Measurements from ENCODE around the gene CYP11A1.
"Not testable (repeated sequence)": the region's sequence is repeated elsewhere in the genome, so short reads cannot be mapped to it uniquely, and the experiment has no call there.

CYP11A1 gene

DNA sequence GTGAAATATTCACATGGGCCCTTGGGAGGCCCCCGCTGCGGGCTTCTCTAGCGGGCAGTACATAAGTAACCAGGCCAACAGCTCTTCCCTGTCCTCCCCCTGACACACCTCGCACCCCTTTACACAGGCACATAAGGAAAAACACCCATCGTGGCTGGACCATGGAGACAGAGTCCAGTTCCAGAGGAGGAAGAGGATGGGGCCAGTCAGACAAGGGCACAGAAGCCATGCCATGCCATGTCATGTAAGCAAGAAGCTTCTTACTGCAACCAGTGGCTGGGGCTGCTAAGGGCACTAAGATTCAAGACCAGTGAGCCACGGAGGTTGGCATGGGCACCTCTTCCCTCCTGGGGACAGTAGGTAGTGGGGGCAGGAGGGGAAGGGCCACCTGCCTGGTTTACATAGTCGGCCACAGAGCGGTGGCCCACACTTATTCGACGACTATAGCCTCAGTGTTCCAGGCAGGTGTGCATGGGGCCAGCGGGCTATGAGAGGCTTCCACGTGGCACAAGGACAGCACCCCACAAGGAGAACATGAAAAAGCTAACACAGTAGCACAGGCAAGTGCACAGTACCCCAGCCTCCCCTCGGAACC is 5.7 kb upstream of the CYP11A1 start:
- no peak for DNase-seq

DNA sequence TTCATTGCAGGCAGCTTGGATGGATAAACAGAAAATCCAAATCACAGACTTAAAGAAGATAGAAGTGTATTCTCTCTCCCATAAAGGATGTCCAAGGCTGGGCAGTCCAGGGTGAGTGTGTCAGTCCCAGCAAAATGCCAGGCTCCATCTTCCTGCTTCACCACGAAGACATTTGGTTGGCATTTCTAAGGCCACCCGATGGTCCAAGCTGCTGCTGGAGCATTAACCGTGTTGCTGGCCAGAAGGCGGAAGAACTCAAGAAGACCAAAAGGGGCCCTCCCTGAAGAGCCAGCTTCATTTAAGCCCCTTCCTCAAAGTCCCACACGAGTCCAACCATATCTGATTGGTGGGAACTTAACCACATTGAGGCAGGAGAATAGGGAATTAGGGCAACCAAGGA is 3.0 kb upstream of the CYP11A1 start:
- DNase-seq: no peak

DNA sequence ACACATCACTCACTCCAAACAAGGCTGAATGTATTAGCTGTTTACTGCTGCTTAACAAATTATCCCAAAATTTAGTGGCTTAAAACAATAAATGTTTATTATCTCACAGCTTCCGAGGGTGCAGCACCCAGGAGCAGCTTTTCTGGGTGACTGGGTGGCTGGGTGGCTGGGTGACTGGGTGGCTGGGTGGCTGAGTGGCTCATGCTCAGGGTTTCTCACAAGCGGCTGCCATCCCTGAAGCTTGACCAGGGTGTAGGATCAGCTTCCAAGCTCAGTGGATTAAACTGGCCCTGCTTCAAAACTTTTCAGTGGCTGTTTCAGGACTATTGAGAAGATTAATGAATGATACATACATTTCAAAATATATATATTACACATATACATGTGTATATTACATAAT is 2.3 kb upstream of the CYP11A1 start:
- no peak for DNase-seq

DNA sequence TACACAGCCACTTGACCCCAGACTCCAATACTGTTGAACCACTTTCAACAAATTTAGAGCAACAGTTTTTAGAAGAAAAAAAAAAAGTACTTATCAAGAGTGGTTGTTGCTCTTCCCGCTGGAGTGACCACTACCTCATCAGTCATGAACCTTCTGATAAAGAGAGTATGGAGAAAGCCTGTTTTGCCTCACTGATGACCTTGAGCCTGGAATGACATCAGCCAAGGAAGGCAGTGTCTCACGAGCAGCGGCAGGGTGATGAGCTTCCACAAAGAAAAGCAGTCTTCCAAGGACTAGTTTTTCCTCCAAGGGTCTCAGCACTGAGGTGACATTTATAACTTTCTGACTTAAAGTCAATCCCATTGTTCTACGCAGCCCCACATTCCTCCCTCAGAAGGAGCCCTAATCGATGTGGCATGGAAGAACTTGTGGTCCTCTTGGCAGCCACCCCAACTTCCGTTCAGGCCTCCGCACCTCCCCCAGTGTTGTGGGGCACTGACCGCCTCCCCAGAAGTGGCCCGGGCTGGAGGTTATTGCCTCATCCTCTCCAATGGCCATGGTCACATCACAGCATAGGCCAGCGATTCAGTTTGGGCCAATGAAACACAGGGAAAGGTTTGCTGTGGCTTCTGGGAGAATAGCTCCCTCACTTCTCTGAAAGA is 1.8 kb upstream of the CYP11A1 start:
- no peak for DNase-seq

DNA sequence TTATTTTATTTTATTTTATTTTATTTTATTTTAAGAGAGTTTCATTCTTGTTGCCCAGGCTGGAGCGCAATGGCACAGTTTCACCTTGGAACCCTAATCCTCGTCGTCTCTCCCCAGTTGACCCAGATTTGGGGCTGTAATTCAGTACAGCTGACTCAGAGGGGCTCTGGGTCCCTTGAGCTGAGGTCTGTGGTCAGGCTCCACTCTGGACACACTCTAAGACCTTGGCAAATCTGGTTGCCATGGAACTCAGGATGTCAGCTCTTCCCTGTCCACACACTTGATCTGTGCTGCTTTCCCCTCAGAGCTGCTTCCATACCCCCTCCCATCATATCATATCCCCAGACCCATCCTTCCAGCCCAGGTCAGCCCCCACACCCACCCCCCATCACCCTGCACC is 675 bp upstream of the CYP11A1 start:
- no peak for DNase-seq

DNA sequence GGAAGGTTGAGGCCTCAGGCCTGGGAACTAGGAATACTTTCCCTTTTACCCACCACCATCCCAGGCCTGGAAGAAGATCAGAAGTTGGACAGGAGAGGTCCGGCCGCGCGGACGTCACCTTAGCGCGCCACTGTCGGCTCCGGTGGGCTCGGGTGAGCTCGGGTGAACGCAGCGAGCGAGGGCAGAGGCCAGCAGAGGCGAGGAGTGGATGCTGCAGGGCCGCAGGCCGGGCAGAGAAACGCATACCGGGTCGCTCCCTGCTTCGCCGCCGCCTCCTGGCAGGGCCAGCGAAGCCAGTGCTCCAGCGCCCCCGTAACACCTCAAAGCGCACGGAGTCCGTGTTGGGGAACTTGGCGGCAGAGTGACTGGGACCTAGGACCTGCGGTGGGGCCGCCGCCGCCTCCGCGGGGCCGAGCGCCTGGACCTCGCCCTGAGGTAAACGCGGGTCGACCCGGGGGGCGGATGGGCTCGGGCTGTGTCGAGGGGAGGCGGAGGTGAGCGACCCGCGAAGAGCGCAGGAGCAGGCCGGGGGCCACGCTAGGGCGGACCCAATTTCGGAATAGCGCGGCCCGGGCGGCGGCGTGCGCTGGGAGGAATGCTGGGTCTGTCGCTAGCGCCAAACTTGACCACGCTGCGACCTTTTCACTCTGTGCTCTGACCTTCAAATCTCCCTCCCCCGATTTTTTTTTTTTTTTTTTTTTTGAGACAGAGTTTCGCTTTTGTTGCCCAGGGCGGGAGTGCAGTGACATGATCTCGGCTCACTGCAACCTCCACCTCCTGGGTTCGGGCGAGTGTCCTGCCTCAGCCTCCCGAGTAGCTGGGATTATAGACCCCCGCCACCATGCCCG is 1.6 kb downstream of the CYP11A1 start:
- no peak for DNase-seq

DNA sequence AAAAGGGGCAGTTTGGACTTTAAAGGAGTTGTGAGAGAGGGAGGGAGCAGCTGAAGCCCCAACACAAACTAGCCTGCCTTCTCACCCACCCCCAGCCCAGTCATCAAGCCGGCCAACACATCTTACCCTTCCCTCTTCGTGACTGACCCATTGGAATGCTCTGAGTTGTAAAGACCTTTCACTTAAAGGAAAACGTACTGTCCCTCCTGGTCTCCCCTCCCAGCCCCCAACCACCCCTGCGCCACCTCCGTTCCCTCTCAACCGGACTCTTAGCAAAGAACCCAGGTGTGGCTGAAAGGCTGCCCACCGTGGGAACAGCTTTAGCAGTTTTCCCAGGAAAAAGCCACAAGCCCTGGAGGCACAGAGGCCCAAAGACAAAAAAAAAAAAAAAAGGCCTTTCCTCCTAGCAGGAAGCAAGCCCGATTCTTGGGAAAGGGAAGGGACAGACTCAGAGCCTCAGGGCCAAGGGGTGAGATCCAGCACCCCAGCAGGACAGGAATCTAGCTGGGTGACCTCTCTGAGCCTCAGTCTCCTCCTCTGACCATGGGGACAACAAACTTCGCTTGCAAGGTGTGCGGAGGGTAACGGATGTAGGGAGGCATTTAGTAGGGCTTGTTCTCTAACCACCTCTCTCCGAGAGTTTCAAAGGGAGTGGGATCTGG is 2.4 kb downstream of the CYP11A1 start:
- no peak for DNase-seq

DNA sequence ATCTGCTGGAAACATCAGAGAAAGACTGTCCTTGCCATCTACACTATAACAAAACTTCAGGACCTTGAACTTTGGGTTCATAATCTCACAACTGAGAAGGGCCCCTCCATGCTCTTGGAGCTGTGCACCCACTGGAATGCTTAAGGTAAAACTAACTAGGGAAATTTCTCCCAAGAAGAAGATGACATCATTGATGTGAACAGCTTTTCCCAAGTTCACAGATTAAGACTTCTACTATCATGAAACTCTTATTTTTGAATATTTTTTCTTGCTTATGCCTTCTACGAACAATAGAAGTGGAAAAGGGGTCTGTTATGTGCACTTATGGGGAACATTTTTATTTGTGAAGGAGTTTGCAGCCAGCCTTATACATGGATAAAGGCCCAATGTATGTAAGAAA is 5.0 kb downstream of the CYP11A1 start:
- DNase-seq: no peak

DNA sequence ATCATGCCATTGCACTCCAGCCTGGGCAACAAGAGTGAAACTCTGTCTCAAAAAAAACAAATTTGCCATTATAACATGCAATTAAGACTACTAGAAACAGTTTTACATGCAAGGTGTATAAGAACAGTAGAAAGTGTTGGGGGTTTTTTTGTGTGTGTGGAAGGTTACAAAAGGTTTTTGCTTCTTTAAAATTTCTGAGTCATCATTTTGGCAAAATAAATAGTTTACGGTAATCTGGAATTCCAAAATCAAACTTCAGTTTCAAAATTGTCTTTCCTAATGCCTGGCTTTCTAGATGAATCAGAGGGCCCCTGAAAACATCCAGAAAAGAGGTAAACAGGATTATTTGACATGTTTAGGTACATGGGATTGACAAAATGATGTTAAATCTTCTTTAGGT is 6.6 kb downstream of the CYP11A1 start:
- DNase-seq: not testable (repeated sequence)

DNA sequence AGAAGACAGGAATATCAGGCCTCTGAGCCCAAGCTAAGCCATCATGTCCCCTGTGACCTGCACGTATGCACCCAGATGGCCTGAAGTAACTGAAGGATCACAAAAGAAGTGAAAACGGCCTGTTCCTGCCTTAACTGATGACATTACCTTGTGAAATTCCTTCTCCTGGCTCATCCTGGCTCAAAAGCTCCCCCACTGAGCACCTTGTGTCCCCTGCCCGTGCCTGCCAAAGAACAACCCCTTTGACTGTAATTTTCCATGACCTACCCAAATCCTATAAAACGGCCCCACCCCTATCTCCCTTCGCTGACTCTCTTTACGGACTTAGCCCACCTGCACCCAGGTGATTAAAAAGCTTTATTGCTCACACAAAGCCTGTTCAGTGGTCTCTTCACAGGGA is 8.1 kb downstream of the CYP11A1 start:
- not testable (repeated sequence) for DNase-seq

DNA sequence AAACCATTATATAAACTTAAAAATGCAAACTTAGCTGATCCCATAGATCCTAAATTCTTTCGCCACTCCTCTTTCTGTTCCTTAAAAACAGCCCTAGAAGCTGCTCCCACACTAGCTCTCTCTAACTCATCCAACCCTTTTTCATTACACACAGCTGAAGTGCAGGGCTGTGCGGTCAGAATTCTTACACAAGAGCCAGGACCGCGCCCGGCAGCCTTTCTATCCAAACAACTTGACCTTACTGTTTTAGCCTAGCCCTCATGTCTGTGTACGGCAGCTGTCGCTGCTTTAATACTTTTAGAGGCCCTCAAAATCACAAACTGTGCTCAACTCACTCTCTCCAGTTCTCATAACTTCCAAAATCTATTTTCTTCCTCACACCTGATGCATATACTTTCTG is 9.9 kb downstream of the CYP11A1 start:
- DNase-seq: not testable (repeated sequence)

DNA sequence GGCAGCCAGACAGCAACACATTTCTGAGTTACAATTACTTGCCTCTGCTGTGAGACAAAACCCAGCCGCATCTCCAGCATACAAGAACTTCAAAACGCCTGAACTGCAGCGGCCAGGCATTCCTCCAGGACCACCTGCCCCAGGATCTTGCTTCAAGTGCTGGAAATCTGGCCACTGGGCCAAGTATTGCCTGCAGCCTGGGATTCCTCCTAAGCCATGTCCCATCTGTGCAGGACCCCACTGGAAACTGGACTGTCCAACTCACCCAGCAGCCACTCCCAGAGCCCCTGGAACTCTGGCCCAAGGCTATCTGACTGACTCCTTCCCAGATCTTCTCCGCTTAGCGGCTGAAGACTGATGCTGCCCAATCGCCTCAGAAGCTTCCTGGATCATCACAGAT is 11.4 kb downstream of the CYP11A1 start:
- not testable (repeated sequence) for DNase-seq

DNA sequence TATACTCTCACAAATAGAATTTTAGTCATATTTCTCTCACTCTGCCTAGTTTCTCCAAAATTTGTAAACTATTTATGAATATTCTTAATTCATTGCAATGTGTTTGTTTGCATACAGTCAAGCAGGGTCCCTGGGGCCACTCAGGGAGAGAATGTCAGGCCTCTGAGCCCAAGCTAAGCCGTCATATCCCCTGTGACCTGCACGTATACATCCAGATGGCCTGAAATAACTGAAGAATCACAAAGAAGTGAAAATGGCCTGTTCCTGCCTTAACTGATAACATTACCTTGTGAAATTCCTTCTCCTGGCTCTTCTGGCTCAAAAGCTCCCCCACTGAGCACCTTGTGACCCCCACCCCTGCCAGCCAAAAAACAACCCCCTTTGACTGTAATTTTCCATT is 13.5 kb downstream of the CYP11A1 start:
- not testable (repeated sequence) for DNase-seq

DNA sequence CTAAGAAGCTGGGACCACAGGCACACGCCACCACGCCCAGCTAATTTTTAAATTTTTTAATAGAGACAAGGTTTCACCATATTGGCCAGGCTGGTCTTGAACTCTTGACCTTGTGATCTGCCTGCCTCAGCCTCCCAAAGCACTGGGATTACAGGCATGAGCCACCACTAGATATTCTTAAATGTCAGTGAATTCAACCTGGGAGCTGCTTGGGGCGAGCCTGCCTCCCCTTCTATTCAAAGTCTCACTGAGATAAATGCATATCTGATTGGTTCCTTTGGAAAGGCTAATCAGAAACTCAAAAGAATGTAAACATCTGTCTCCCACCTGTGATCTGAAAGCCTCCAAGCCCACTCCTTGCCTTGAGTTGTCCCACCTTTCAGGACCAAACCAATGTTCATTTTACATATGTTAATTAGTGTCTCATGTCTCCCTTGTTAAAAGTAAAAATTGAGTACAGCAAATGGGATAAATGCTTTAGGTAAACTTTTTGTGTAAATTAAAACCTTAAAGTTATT is 15.0 kb downstream of the CYP11A1 start:
- no peak for DNase-seq

DNA sequence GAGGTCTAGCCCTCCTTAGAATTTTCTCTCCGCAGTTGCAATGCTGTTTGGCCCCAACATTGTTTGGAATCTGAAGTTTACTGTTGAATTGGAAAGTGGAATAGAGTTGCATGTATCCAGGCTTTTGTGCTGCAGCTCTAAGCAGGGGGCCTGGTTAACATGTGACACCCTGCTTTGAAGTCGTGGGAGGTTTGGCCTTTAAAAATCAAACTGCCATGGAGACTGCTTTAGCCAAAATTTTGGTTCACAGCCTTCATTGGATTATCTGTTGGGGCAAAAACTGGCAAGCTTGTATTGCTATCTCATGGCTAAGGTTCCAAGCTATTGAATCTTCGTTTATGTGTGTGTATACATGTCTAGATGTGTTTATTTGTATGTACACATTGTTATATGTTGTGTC is 15.8 kb downstream of the CYP11A1 start:
- no peak for DNase-seq

DNA sequence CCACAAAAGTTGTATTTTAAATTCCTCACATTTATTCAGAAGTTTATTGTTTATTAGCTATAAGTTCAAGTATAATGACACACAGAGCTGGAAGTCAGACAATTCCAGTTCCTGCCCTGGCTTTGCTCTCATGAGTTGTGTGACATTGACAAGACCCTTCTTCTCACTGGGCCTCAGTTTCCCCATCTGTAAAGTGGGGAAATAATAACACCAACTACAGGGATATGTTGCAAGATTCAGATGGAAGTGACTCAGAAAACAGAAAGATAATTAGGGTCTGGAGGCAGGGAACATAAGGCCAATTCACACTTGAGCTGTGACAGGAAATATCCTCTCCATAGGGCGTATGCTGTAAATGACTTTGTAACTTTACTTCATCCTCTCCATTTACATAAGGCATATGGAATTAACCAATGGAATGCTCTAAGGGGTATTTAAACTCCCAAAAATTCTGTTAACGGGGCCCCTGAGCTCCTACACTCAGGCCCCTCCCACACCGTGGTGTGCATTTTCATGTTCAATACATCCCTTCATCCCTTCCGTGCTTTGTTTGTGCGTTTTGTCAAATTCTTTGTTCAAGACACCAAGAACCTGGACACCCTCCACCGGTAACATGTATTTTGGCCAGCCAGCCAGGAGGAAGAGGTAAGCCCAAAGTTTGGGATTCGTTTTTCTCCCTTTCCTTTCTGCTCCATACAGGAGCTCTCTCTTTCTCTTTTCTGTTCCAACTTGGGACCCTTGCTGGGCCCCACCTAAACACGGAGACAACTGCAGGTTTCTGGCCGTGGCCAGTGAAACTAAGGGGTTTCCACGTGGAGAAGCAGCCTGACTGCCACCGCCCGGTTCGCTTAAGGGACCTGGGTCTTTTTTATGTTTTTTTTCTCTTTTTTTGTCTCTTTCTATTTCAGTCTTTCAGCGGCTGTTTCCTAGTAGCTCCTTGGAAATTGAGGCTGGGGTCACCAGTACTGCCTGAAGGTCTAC is 16.9 kb downstream of the CYP11A1 start:
- DNase-seq: no peak

DNA sequence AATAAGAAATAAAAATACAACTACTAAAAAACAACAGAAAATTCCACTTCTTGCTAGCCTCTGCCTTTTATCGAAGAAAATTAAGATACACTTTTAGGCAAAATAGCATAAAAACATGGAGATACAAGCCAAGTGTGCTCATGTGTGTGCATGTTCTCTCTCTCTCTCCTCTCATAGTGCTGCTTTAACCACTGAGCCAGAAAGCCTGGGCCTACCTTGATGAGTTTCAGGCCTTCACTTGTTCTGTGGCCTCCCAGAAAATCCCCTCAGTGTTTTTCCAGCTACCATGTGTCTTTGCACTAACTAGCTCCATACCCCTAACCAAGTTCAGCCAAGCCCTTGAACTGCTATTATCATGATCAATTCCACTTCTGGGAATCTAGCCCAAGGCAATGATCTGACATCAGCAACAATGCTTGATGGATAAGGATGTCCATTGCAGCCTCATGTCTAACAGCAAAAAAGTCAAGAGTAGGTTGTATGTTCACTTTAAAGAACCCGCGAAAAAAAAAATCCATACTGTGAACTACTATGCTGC is 18.1 kb downstream of the CYP11A1 start:
- DNase-seq: no peak

DNA sequence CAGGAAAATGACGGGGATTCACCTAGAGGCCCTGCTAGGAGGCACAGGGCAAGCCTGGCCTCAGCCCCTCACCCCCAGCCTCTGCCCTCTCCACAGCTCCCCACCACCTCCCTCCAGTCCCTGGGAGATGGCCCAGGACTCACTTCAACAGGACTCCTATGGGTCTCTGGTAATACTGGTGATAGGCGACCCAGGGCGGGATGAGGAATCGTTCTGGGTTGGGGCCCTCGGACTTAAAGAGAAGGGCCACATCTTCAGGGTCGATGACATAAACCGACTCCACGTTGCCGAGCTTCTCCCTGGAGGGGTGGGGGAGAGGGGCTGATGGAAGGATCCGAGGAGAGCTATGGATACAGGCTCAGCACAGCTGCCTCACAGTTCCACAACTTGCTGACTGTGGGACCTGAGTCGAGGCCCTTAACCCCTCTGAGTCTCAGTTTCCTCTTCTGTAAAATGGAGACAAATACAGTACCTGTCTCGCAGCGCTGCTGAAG is 19.6 kb downstream of the CYP11A1 start:
- no peak for DNase-seq

DNA sequence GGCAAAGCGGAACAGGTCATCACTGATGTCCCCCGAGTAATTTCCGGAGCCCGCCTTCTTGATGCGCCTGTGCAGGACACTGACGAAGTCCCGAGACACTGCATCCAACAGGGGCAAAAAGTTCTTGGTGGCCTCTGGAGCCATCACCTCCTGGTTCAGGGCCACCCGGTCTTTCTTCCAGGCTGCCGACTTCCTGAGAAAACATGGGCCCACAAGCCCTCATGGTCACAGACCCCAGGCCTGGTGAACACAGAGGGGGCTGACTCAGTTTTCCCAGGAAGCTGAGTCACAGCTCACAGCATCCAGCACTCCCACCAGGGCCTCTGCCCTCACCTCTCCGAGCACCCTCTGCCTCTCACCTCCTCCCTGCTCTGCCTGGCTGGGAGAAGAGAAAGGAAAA is 22.4 kb downstream of the CYP11A1 start:
- DNase-seq: no peak

DNA sequence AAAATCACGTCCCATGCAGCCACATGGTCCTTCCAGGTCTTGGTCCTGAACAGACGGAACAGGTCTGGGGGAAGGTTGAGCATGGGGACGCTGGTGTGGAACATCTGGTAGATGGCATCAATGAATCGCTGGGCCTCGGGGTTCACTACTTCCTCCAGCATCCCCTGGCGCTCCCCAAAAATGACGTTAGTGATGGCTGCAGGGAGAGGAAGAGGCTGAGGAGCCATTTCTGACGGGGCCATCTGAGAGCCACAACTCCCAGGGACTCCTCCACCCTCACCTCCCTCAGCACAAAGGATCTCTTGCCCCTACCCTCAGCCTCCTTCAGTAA is 23.7 kb downstream of the CYP11A1 start:
- DNase-seq: no peak

DNA sequence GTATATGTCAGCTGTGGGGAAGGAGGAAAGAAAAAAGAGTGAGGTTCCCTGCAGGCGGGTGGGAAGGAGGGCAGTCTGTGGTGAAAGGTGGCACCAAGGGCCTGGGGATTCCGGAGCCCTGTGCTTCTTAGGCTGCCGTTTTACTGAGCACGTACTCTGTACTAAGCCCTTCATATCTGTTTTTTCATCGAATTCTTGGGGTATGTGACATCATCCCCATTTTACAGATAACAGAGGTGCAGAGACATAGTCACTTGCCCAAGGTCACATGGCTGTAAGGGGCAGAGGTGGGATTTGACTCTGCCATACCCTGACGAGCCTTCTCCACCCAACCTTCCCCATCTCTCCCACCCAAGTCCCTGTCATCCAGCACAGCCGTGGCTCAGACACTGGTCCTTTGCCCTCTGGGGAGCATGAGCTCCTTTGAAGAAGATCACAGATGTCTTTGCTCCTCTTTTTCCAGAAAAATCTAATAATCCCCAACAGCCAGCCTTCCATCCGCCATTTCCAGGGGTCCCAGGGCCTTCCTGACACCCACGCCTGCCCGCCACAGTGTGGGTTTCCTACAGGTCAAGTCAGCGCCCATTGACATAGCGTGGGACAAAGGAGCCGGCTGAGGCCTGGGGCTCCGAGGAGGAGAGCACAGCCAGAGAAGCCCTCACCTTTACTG is 24.2 kb downstream of the CYP11A1 start:
- DNase-seq: no peak
